K562 (cell line): Measurements from ENCODE around the gene ARHGAP9.

Experiments
- CTCF ChIP-seq, 3 experiments: IDR thresholded peaks in 2 of 3; conservative IDR thresholded peaks in 1 of 3; 2 replicates each; pipeline ENCODE4 v1.5.1; 2011 to 2012; ENCODE audit warnings: low read length in 3 of 3, mild to moderate bottlenecking in 3 of 3, control low read depth in 2 of 3, improper control_type of control experiment in 1 of 3, inconsistent platforms in 1 of 3, low read depth in 1 of 3, mixed read lengths in 1 of 3, moderate library complexity in 1 of 3; ENCODE audit not compliant: insufficient read depth in 2 of 3
- DIDO1 ChIP-seq: fragments of 450-650 bp; IDR thresholded peaks from 2 replicates; pipeline ENCODE4 v1.6.1; 2016; ENCODE audit warnings: low read depth, missing biosample characterization, missing genetic modification characterization
- HLTF ChIP-seq: fragments of 450-650 bp; IDR thresholded peaks from 2 replicates; pipeline ENCODE4 v1.6.1; 2016
- HNRNPLL ChIP-seq: fragments of 200-400 bp; formaldehyde crosslinking; IDR thresholded peaks from 2 replicates; pipeline ENCODE4 v1.6.1; 2017; ENCODE audit warnings: low read length, low read depth, mild to moderate bottlenecking; ENCODE audit not compliant: poor library complexity, severe bottlenecking
- JUN ChIP-seq, 2 experiments: sonication (generic) in 1 of 2; formaldehyde crosslinking in 1 of 2; IDR thresholded peaks; 2 replicates each; pipeline versions ENCODE4 v1.6.1 to v1.8.0; 2012 to 2022; ENCODE audit warnings: borderline replicate concordance in 2 of 2, mild to moderate bottlenecking in 2 of 2, improper control_type of control experiment in 1 of 2, low read depth in 1 of 2, low read length in 1 of 2, missing genetic modification reagents in 1 of 2
- PML ChIP-seq: IDR thresholded peaks from 2 replicates; pipeline ENCODE4 v1.6.1; 2012; ENCODE audit warnings: low read length, inconsistent platforms
- SMAD3 ChIP-seq: fragments of 450-650 bp; formaldehyde crosslinking; conservative IDR thresholded peaks from 2 replicates; pipeline ENCODE4 v1.4.0; 2020; ENCODE audit warnings: mild to moderate bottlenecking
- TAF7 ChIP-seq: fragments of 450-650 bp; IDR thresholded peaks from 2 replicates; pipeline ENCODE4 v1.6.1; 2016; ENCODE audit warnings: missing genetic modification characterization, missing compliant biosample characterization
- ZBTB8A ChIP-seq: fragments of 450-650 bp; IDR thresholded peaks from 2 replicates; pipeline ENCODE4 v1.6.1; 2018; ENCODE audit warnings: mild to moderate bottlenecking, moderate library complexity; ENCODE audit not compliant: partially characterized antibody
- ZNF431 ChIP-seq: sonication (generic); formaldehyde crosslinking; IDR thresholded peaks from 2 replicates; pipeline ENCODE4 v1.8.0; 2022; ENCODE audit warnings: mild to moderate bottlenecking, missing genetic modification reagents
- TF ChIP-seq, protein P1 (sequence below): sonication (generic); formaldehyde crosslinking; IDR thresholded peaks from 2 replicates; pipeline ENCODE4 v1.8.0; 2022; ENCODE audit warnings: missing genetic modification reagents, mild to moderate bottlenecking, borderline replicate concordance
- TF ChIP-seq, protein P2 (sequence below): sonication (generic); formaldehyde crosslinking; IDR thresholded peaks from 2 replicates; pipeline ENCODE4 v1.9.0; 2022; ENCODE audit warnings: mild to moderate bottlenecking, missing genetic modification reagents

DNA sequence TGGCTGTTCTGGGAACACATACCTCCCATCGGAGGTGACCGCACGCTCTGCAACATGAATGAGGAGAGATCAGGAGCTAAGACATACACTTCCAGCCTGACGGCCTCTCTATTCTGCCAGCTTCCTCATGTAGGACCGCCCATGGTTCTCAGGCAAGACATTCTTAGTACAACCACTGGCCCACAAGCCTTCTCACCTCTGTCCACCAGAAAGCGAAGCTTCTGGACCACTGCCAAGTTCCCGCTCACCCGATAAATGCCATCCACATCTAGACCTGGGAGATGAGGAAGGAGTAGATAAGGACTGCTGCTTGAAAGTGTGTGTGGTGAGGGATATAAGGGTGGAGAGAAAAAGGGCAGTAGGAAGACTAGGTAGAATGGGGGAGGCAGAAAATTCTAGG lies 5.2 kb downstream of the ARHGAP9 start:
- TF ChIP-seq, protein P1, sequence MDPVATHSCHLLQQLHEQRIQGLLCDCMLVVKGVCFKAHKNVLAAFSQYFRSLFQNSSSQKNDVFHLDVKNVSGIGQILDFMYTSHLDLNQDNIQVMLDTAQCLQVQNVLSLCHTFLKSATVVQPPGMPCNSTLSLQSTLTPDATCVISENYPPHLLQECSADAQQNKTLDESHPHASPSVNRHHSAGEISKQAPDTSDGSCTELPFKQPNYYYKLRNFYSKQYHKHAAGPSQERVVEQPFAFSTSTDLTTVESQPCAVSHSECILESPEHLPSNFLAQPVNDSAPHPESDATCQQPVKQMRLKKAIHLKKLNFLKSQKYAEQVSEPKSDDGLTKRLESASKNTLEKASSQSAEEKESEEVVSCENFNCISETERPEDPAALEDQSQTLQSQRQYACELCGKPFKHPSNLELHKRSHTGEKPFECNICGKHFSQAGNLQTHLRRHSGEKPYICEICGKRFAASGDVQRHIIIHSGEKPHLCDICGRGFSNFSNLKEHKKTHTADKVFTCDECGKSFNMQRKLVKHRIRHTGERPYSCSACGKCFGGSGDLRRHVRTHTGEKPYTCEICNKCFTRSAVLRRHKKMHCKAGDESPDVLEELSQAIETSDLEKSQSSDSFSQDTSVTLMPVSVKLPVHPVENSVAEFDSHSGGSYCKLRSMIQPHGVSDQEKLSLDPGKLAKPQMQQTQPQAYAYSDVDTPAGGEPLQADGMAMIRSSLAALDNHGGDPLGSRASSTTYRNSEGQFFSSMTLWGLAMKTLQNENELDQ = no peak
- TF ChIP-seq ZNF431 (CRISPR knock-in tag) (no peak), ZBTB8A (no peak), TAF7 (tag) (no peak), JUN (IDR thresholded peaks at IDR 0.05; ENCODE audit: borderline replicate concordance, low read depth, low read length) (no peak), JUN (CRISPR knock-in tag; IDR thresholded peaks at IDR 0.05; ENCODE audit: borderline replicate concordance) (no peak), HLTF (no peak), DIDO1 (tag) (no peak), SMAD3 (CRISPR knock-in tag) (no peak), PML (no peak), CTCF (IDR thresholded peaks at IDR 0.05 in 2 of 3, conservative IDR thresholded peaks at IDR 0.05 in 1 of 3; ENCODE audit: insufficient read depth in 2 of 3, low read depth in 1 of 3, low read length in 3 of 3) (no peak), HNRNPLL (no peak)
- TF ChIP-seq, protein P2, sequence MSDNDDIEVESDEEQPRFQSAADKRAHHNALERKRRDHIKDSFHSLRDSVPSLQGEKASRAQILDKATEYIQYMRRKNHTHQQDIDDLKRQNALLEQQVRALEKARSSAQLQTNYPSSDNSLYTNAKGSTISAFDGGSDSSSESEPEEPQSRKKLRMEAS (CRISPR knock-in tag) = no peak
